Activated CD4-positive, CD25-positive, alpha-beta regulatory T cell (primary cell): ENCODE measurements around the gene TPPP3.
A peak's percentile ranks its signal among the peaks of the same experiment; 100 is the strongest.

Experiments
- DNase-seq, 4 experiments: peaks; one replicate each; lab custom pipeline; 2025; lab: John Stamatoyannopoulos, UW

The TPPP3 gene

GRCh38 chr16:67404740-67405226, 11.5 kb upstream of the TPPP3 start:
- no peak for DNase-seq

GRCh38 chr16:67403976-67404555, 10.8 kb upstream of the TPPP3 start:
- no peak for DNase-seq

GRCh38 chr16:67400901-67401300, 7.6 kb upstream of the TPPP3 start:
- DNase-seq: no peak

- no peak for DNase-seq
Measured at GRCh38 chr16:67399749-67400704, 6.7 kb upstream of the TPPP3 start.

- DNase-seq: peak in 1 of 4 experiments; percentile 17
Measured at GRCh38 chr16:67399218-67399733, 6.0 kb upstream of the TPPP3 start.

GRCh38 chr16:67398546-67399217, 5.4 kb upstream of the TPPP3 start:
- no peak for DNase-seq

- no peak for DNase-seq
Measured at GRCh38 chr16:67397812-67398545, 4.7 kb upstream of the TPPP3 start.

- no peak for DNase-seq
Measured at GRCh38 chr16:67397036-67397801, 3.9 kb upstream of the TPPP3 start.

GRCh38 chr16:67396159-67397035, 3.1 kb upstream of the TPPP3 start:
- no peak for DNase-seq

GRCh38 chr16:67395458-67396158, 2.3 kb upstream of the TPPP3 start:
- no peak for DNase-seq

GRCh38 chr16:67395105-67395457, 1.8 kb upstream of the TPPP3 start:
- no peak for DNase-seq

- DNase-seq: no peak
Measured at GRCh38 chr16:67394155-67395104, 1.1 kb upstream of the TPPP3 start.

- DNase-seq: no peak
Measured at GRCh38 chr16:67393788-67394154, 473 bp upstream of the TPPP3 start.

- DNase-seq: no peak
Measured at GRCh38 chr16:67392301-67393059, 818 bp downstream of the TPPP3 start.

GRCh38 chr16:67391424-67392300, 1.6 kb downstream of the TPPP3 start:
- no peak for DNase-seq

- no peak for DNase-seq
Measured at GRCh38 chr16:67390816-67391423, 2.4 kb downstream of the TPPP3 start.
